SK-N-SH treated with all-trans-retinoic acid at 6 μM for 48 hours (cell line): ENCODE measurements around the gene RADIL.

ENCODE experiments used
- ATAC-seq: fragments of 200-7000 bp; cut with Tn5 transposase; 3 replicates; pipeline ENCODE4 v1.9.1; 2020; ENCODE audit warnings: mild to moderate bottlenecking, moderate library complexity
- ARNTL ChIP-seq: fragments of 450-650 bp; formaldehyde crosslinking; IDR thresholded peaks from 2 replicates; pipeline ENCODE4 v1.5.0; 2020; ENCODE audit warnings: low read depth, mild to moderate bottlenecking, moderate library complexity, borderline replicate concordance
- BACH2 ChIP-seq: fragments of 250-450 bp; sonication (Bioruptor Pico); IDR thresholded peaks from 2 replicates; pipeline ENCODE4 v1.9.0; 2021; ENCODE audit warnings: mild to moderate bottlenecking, borderline replicate concordance
- CREB5 ChIP-seq: fragments of 250-450 bp; sonication (Bioruptor Pico); IDR thresholded peaks from 2 replicates; pipeline ENCODE4 v1.5.1; 2020; ENCODE audit warnings: low read depth, mild to moderate bottlenecking, moderate library complexity
- CSDC2 ChIP-seq: fragments of 250-450 bp; sonication (Bioruptor Pico); IDR thresholded peaks from 2 replicates; pipeline ENCODE4 v1.5.0; 2020; ENCODE audit warnings: mild to moderate bottlenecking, moderate library complexity
- ESRRG ChIP-seq: fragments of 250-450 bp; sonication (Bioruptor Pico); IDR thresholded peaks from 2 replicates; pipeline ENCODE4 v1.6.1; 2021; ENCODE audit warnings: mild to moderate bottlenecking
- GLIS3 ChIP-seq: fragments of 250-450 bp; sonication (Bioruptor Pico); IDR thresholded peaks from 2 replicates; pipeline ENCODE4 v1.5.0; 2020; ENCODE audit warnings: mild to moderate bottlenecking, moderate library complexity
- ISL1 ChIP-seq: fragments of 250-450 bp; sonication (Bioruptor Pico); IDR thresholded peaks from 2 replicates; pipeline ENCODE4 v2.1.2; 2022; ENCODE audit warnings: mild to moderate bottlenecking, moderate library complexity
- OSR1 ChIP-seq: fragments of 250-450 bp; sonication (Bioruptor Pico); IDR thresholded peaks from 2 replicates; pipeline ENCODE4 v1.8.0; 2022; ENCODE audit warnings: moderate library complexity, mild to moderate bottlenecking, inconsistent platforms
- PATZ1 ChIP-seq: fragments of 250-450 bp; sonication (Bioruptor Pico); IDR thresholded peaks from 2 replicates; pipeline ENCODE4 v1.8.0; 2020; ENCODE audit warnings: mild to moderate bottlenecking, moderate library complexity, borderline replicate concordance
- POU6F1 ChIP-seq: fragments of 250-450 bp; sonication (Bioruptor Pico); IDR thresholded peaks from 2 replicates; pipeline ENCODE4 v1.8.0; 2021; ENCODE audit warnings: low read depth, mild to moderate bottlenecking, moderate library complexity, borderline replicate concordance
- PPARA ChIP-seq: fragments of 250-450 bp; sonication (Bioruptor Pico); IDR thresholded peaks from 2 replicates; pipeline ENCODE4 v1.5.0; 2020; ENCODE audit warnings: mild to moderate bottlenecking, borderline replicate concordance
- RARB ChIP-seq: fragments of 250-450 bp; sonication (Bioruptor Pico); IDR thresholded peaks from 2 replicates; pipeline ENCODE4 v1.8.0; 2021; ENCODE audit warnings: mild to moderate bottlenecking, moderate library complexity
- SNAI2 ChIP-seq: fragments of 250-450 bp; sonication (Bioruptor Pico); IDR thresholded peaks from 2 replicates; pipeline ENCODE4 v1.5.0; 2020; ENCODE audit warnings: mild to moderate bottlenecking, moderate library complexity
- TCF4 ChIP-seq: fragments of 250-450 bp; sonication (Bioruptor Pico); IDR thresholded peaks from 2 replicates; pipeline ENCODE4 v1.8.0; 2021; ENCODE audit warnings: mild to moderate bottlenecking, moderate library complexity, borderline replicate concordance
- TOX ChIP-seq: fragments of 250-450 bp; sonication (Bioruptor Pico); IDR thresholded peaks from 2 replicates; pipeline ENCODE4 v1.8.0; 2021; ENCODE audit warnings: mild to moderate bottlenecking, moderate library complexity, borderline replicate concordance
- TSHZ2 ChIP-seq: fragments of 250-450 bp; sonication (Bioruptor Pico); IDR thresholded peaks from 2 replicates; pipeline ENCODE4 v1.5.0; 2020; ENCODE audit warnings: mild to moderate bottlenecking, moderate library complexity
- ZC3H10 ChIP-seq: fragments of 250-450 bp; sonication (Bioruptor Pico); IDR thresholded peaks from 2 replicates; pipeline ENCODE4 v1.5.1; 2021; ENCODE audit warnings: mild to moderate bottlenecking, moderate library complexity
- ZFP3 ChIP-seq: fragments of 250-450 bp; sonication (Bioruptor Pico); IDR thresholded peaks from 2 replicates; pipeline ENCODE4 v1.5.0; 2020; ENCODE audit warnings: mild to moderate bottlenecking, moderate library complexity
- ZFP30 ChIP-seq: fragments of 450-650 bp; formaldehyde crosslinking; IDR thresholded peaks from 2 replicates; pipeline ENCODE4 v1.5.0; 2022; ENCODE audit warnings: mild to moderate bottlenecking, moderate library complexity
- ZNF565 ChIP-seq: fragments of 450-650 bp; formaldehyde crosslinking; conservative IDR thresholded peaks from 2 replicates; pipeline ENCODE4 v1.5.0; 2020; ENCODE audit warnings: low read depth, mild to moderate bottlenecking, moderate library complexity

Gene RADIL

GRCh38 chr7:4762121-4763055 lies 121.1 kb downstream of the RADIL start:
- TF ChIP-seq OSR1 (CRISPR knock-in tag), result no peak
- TF ChIP-seq RARB (CRISPR knock-in tag), result no peak
- TF ChIP-seq ESRRG, result no peak
- TF ChIP-seq GLIS3, result no peak
- TF ChIP-seq ZFP3 (CRISPR knock-in tag), result no peak
- no peak for TF ChIP-seq TSHZ2 (CRISPR knock-in tag)
- no peak for ATAC-seq

GRCh38 chr7:4760952-4761351 lies 122.6 kb downstream of the RADIL start:
- TF ChIP-seq ISL1 (CRISPR knock-in tag) (no peak), SNAI2 (no peak), TOX (no peak), ARNTL (CRISPR knock-in tag) (no peak), ZNF565 (no peak), TSHZ2 (CRISPR knock-in tag) (no peak), ZFP30 (CRISPR knock-in tag) (no peak), POU6F1 (no peak), PATZ1 (CRISPR knock-in tag) (no peak), ZC3H10 (CRISPR knock-in tag) (no peak), BACH2 (CRISPR knock-in tag) (no peak), GLIS3 (no peak), CREB5 (CRISPR knock-in tag) (no peak), ZFP3 (CRISPR knock-in tag) (no peak), RARB (CRISPR knock-in tag) (no peak), TCF4 (CRISPR knock-in tag) (no peak), PPARA (no peak), OSR1 (CRISPR knock-in tag) (no peak)
- ATAC-seq, result no peak

- no peak for ATAC-seq
- TF ChIP-seq TOX (no peak), ARNTL (CRISPR knock-in tag) (no peak), OSR1 (CRISPR knock-in tag) (no peak), BACH2 (CRISPR knock-in tag) (no peak), ISL1 (CRISPR knock-in tag) (no peak), PPARA (no peak), ZFP3 (CRISPR knock-in tag) (no peak), TSHZ2 (CRISPR knock-in tag) (no peak), ZNF565 (no peak), CSDC2 (CRISPR knock-in tag) (no peak), RARB (CRISPR knock-in tag) (no peak), SNAI2 (no peak), TCF4 (CRISPR knock-in tag) (no peak)
These were observed 124.3 kb downstream of the RADIL start for GRCh38 chr7:4759211-4759610.
